Measurements from ENCODE around the gene NDC1. TPM values are rescaled to one million over a fixed set of nuclear protein-coding genes. Genes with fewer than 3 reads are reported as not detected.
"Not testable (repeated sequence)": the region's sequence is repeated elsewhere in the genome, so short reads cannot be mapped to it uniquely, and the experiment has no call there.

The NDC1 gene, protein sequence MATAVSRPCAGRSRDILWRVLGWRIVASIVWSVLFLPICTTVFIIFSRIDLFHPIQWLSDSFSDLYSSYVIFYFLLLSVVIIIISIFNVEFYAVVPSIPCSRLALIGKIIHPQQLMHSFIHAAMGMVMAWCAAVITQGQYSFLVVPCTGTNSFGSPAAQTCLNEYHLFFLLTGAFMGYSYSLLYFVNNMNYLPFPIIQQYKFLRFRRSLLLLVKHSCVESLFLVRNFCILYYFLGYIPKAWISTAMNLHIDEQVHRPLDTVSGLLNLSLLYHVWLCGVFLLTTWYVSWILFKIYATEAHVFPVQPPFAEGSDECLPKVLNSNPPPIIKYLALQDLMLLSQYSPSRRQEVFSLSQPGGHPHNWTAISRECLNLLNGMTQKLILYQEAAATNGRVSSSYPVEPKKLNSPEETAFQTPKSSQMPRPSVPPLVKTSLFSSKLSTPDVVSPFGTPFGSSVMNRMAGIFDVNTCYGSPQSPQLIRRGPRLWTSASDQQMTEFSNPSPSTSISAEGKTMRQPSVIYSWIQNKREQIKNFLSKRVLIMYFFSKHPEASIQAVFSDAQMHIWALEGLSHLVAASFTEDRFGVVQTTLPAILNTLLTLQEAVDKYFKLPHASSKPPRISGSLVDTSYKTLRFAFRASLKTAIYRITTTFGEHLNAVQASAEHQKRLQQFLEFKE
- 20.7 and 21.7 TPM in 2 replicates for total RNA-seq

DNA sequence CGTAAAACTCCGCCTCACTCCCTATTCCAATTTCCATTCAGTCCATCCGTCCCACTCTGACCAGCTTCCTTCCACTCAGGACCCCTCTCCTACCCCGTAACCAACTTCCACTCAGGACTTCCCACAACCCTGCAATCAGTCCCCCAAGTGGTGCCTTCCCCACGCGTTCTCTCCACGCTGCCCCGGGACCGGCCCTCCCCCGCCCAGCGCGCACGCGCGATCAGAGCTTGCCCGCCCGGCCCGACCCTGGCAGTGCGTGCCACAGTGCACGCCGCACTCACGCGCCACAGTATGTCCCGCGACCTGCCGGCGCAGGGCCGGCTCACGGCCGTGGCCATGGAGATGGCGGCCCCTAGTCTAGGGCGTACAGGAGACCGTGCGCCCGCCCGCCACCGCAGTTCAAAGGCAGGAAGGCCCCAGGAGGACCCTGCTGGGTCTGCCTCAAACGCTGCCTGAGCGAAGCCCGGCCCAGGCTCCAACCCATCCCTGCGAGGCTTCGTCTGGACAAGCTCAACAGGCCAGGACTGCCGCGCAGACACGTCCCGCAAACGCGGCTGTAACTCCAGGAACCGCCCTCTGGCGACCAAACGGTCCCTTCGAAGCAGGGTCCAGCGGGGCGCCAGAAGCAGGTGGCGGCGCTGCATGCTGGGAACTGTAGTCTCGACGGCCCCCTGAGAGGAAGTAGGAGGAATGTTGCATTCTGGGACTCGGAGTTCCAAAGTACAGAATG is at the start of gene NDC1:
Gene NDC1 (minus strand): TSS at position 373 of the 730 bp plus-strand sequence. CDS start 35 bp downstream, at position 338.
- intact Hi-C loops (cut with micrococcal nuclease) = loop anchor here (1.0 to 2.0 kb wide), 16 partner anchors 51 to 1960 kb away; partner anchors contain the start of genes CYB5RL, CZIB, GLIS1 and LRRC42

DNA sequence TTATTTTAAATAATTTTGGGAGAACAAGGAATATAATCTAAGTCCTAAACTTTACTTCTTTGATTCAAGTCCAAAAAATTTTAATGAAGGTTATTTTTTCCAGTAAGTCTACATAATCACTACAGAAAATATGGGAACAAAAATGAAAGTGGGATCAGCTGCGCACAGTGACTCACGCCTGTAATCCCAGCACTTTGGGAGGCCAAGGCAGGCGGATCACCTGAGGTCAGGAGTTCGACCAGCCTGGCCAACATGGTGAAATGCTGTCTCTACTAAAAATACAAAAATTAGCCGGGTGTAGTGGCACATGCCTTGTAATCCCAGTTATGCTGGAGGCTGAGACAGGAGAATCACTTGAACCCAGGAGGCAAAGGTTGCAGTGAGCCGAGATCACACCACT is 45.5 kb upstream of the NDC1 start:
- intact Hi-C loops (cut with micrococcal nuclease) = not testable (repeated sequence)

DNA sequence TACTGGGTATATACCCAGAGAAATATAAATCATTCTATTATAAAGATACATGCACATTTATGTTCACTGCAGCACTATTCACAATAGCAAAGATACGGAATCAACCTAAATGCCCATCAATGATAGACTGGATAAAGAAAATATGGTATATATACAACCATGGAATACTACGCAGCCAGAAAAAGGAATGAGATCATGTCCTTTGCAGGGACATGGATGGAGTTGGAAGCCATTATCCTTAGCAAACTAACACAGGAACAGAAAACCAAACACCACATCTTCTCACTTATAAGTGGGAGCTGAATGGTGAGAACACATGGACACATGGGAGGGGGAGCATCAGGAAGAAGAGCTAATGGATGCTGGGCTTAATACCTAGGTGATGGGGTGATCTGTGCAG is 43.8 kb upstream of the NDC1 start:
- intact Hi-C loops (cut with micrococcal nuclease) = not testable (repeated sequence)

DNA sequence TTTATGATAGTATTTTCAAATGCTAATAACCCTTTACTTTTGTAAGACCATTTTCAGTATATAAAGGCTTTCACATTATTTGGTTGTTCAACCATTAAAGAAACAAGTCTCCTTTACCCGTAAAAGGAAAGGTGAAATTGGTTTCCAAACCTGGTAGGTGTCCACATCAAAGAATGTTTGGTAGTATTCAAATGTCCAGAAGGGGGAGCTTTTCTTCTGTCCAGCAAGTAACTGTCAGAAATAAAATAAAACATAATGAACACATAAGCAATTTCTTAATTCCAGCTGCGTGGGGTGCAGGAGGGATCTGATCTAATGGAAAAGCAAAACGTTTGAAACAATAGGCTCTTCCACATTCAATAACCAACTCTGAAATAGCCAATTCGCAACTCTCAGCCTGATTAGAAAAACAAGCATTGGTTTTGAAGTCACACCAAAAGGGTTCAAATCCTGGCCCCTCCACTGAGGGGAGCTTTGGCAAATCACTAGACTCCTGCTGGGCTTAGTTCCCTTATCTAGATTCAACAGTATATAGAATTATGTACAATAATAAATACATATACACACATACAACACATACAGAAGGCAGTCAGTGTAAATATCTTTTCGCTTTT is 40.5 kb upstream of the NDC1 start:
- intact Hi-C loops (cut with micrococcal nuclease) = loop anchor here (1.0 kb wide), 3 partner anchors 71 to 175 kb away; partner anchors contain the start of genes TCEANC2 and TMEM59

DNA sequence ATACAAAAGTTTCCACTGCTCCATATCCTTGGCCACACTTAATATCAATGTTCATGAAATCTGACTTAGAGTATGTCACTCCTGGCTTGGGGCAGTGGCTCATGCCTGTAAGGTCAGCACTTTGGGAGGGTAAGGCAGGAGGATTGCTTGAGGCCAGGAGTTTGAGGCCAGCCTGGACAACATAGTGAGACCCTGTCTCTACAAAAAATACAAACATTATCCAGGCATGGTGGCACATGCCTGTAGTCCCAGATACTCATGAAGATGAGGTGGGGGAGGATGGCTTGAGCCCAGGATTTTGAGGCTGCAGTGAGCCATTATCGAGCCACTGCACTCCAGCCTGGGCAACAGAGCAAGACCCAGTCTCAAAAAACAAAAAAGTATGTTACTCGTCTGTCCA is 37.1 kb upstream of the NDC1 start:
- intact Hi-C loops (cut with micrococcal nuclease) = not testable (repeated sequence)

DNA sequence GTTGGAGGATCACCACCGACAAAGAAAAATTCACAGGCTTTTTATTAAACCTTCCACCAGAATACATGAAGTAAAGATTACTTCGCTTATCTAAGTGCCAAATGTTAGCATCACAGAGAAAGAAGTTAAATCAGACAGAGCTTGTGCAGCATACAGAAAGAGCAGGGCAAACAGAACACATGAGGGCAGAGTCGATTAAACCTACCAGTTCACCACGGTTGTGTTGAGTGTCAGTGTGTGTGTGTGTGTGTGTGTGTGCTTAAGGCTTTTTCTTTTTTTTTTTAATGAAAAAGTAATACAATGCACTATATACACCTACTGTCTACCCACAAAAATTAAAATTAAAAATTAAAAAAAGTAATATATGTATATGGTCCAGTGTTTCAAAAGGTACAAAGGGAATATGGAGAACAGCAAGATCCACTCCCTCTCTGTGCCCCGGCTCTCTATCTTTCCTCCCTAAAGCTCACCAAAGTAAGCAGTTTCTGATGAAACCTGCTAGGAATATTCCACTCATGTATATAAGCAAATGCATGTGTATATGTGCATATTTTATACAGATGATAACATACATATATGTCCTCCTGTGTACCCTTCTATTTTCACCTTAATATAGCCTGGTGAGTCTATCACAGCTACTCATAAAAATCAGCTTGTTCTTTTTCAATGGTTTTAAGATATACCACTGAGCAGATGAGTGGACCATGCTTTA is 33.8 kb upstream of the NDC1 start:
- intact Hi-C loops (cut with micrococcal nuclease) = no loop called here

DNA sequence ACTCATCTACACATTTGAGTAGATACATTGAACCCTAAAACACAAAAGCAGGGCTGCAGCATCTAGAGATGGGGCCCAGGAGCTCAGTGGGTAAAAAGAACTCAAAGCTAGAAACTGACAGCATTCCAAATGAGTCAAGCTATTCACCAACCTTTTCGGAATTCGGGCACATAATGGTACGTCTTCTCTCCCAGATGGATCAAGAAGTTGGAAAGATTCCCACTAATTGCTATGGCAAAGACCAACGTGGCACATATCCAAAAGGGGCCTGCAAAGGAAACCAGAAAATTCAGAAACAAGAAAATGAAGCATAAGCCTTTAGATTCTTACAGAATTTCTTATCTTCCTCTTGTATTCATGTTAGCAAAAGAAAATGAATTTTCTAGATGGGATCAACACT is 33.1 kb upstream of the NDC1 start:
- intact Hi-C loops (cut with micrococcal nuclease) = no loop called here

DNA sequence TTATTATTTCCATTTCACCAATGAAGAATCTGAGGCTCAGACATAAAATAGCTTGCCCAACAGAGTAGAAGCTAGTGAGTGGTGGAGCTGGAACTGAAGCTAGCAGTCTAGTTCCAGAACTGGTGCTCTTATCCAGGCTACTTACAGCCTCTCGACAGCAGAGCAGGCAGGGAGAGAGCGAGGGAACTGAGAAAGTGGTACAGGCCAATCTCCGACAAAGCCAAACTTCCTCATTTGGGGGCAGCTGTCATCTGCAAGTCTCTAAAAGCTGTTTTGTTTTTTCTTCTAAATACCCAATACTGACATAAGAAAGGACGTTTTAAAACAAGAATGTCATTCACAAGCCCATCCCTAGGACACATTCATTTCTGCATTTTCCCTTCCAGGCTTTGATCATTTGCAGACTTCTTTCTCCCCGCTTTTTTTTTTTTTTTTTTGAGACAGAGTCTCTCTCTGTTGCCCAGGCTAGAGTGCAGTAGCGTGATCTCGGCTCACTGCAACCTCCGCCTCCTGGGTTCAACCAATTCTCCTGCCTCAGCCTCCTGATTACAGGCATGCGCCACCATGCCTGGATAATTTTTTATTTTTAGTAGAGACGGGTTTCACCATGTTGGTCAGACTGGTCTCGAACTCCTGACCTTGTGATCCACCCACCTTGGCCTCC is 31.5 kb upstream of the NDC1 start:
- intact Hi-C loops (cut with micrococcal nuclease) = no loop called here

DNA sequence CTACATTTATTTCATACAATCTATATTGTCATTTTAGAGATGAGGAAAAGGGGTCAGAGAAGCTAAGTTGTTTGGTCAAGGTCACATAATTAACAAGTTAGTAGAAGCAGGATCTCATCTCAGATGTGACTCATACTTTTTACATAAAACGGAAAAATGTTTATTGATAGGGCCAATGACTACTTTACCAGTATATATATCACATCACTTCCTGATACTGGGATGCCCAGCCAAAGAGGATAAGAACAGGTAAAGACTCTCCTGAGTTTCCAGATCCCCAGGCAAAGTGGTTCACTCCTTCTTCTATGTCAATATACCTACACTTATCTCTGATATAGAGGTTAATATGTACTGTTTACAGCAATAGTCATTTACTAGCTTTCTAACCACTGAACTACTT is 30.5 kb upstream of the NDC1 start:
- intact Hi-C loops (cut with micrococcal nuclease) = no loop called here

DNA sequence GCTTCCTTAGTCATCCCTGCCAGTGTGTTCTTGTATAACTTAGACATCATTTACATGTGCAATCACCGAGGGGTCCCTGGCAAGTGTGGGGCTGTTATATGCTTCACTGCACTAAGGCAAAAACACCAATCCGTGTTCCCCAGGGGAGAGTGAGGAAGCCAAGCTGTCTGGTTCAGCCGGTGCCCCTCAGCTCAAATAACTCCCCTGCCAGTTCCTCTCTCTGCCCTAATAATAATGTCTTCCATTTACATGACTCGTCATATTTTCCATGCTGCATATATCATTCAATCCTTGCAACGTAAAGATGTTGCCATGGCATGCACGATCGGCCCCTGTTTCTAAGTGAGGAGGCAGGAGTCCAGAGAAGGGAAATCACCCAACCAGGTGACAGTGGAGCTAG is 24.4 kb upstream of the NDC1 start:
- intact Hi-C loops (cut with micrococcal nuclease) = no loop called here

DNA sequence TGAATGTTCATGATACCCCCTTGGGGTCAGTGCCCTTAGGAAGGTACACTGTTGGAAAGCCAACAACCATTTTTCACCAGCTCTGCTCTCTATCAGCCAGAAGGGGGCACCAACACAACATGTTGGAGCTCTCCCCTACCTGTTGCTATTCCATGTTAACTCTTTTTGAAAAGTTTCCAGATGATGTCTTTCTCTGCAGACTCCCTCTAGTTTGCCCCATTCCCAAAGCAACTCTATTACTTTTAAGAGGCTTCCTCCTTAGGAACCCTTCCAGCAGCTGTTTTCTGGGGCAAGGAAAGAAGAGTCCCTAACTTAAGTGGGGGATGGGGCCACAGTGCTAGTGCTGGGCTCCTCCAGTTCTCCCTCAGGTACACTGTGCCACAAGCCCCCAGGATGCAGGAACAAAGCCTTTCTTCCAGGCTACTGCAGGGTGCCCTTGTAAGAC is 22.9 kb upstream of the NDC1 start:
- intact Hi-C loops (cut with micrococcal nuclease) = loop anchor here (1.0 to 2.0 kb wide), 7 partner anchors 28 to 949 kb away; partner anchors contain the start of genes TCEANC2, TMEM59 and YIPF1

DNA sequence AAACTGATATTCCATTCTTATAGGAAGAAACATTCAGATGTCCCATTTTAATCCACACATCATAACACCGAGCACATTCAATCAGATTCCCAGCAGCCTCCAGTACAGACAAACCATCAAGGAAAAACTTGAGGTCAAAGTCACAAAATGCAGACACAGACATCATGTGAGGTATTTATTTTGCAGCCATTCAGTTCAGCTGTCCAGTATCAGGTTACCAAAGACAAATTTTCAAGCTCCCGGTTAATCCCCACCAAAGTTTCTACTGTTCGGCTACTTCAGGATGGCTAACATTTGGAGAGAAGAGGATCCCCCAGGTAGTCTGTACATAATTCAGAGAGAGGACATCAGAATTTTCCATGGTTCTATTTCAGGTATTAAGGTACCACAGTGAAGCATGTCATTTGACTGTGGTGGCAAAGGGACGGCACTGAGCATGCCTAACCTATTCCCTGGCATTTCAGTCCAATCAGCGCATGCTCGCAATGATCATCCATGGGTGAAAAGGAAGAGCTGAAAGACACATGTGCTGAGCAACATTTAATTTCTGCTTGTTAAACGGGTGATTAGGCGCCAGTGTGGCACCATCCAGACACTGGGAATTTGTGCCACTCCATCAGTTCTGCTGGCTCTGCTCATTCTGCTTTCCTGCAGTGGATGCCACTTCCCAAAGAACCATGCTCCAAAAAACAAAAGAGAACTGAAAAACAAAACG is 13.6 kb upstream of the NDC1 start:
- intact Hi-C loops (cut with micrococcal nuclease) = no loop called here

DNA sequence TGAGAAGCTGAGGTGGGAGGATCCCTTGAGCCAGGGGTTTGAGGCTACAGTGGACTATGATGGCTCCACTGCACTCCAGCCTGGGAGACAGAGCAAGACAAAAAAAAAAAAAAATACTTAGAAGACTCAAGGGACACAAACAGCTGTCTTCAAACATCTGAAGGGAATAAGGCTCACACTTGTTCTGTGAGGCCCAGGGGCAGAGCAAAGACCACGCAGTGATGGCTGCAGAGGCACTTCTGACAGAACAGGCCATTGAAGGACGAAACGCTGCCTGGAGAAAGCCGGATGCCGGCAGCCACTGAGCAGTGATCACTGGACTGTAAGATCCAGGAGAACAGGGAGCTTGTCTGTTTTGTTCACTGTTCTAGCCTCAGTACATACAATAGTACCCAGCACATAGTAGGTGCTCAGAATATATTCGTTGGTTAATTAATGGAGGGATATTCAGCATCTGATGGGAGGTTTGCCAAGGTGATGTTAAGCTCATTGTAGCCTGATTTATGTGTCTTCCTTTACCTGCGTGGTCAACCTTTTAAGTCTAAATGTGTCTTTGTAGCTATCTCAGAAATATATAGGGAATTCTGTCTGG is 12.1 kb upstream of the NDC1 start:
- intact Hi-C loops (cut with micrococcal nuclease) = no loop called here

DNA sequence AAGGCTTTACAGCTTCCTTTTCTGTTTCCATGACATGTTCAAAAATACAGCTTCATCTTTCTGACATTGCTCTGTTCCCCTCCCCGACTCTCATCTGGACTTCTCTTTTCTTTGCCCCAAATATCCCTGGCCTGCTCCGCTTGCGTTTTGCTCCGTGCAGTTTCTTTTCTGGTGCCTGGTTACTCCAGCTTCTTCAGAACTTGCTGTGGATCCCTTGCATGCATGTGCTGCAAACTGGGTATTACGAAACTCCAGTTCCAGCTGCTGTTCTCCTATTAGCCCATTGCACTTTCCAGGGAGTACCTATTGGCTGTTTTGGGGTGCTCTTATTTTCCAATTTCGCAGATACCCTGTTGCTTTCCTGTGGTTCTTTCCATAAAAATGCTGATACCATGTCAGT is 9.9 kb upstream of the NDC1 start:
- intact Hi-C loops (cut with micrococcal nuclease) = no loop called here

GRCh38 chr1:53842347-53842746 is 4.3 kb upstream of the NDC1 start:
- intact Hi-C loops (cut with micrococcal nuclease) = no loop called here

DNA sequence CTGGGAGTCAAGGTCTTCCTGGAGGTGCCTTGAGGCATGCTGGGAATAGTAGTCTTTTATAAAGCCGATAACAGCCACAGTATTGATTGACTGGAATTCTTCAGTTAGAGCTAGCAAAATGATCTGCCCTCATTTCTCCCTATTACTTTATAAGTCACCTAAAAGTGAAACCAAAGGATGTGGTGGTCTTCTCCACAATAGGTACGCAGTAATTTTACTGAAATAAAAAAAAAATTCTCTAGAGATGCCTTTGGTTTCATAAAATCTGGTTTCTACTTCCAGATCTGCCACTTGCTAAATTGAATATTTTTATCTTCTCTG is 518 bp upstream of the NDC1 start:
- intact Hi-C loops (cut with micrococcal nuclease) = loop anchor here (1.0 to 2.0 kb wide), 16 partner anchors 51 to 1960 kb away; partner anchors contain the start of genes CYB5RL, CZIB, GLIS1 and LRRC42

DNA sequence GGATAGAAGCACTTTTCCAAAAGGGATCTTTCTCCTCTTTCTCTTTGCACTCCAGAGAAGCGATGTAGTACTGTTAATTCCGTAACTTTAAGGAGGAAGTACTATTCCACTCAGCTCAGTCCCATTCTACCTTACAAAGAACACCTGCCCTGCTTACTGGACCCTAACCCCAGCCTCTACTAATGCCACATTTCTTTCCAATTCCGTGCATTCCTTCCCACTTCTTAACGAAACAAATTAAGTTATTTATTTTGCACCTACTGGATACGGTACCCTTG is 511 bp downstream of the NDC1 start:
- intact Hi-C loops (cut with micrococcal nuclease) = no loop called here

DNA sequence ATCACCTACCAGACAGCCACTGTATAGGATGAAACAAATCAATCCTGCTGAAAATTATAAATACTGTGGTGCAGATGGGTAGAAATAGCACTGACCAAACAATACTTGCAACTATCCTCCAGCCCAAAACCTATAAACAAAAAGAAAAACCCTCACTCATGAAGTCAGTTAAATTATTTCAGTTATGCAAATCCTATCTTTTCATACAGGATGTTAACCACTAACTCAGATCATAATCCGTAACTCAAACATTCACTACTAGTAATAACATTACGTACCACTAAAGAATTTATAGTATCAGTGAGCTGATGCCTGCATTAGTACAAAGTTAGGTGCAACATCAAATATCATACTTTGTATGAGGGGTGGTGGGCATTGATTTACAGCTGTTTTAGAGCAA is 2.6 kb downstream of the NDC1 start:
- intact Hi-C loops (cut with micrococcal nuclease) = no loop called here

- intact Hi-C loops (cut with micrococcal nuclease) = no loop called here
Measured at GRCh38 chr1:53834776-53835175, 3.3 kb downstream of the NDC1 start.

Measured in T-helper 1 cell treated with Interleukin-12 subunit alpha and Interleukin-12 subunit beta and Interleukin-4 antibody, amounts not matched to agents 30 ng/mL and 1 ng/mL, for 36 hours (primary cell).